H1 (cell line): Measurements from ENCODE around the gene FKBP6. TPM values are rescaled to one million over a fixed set of nuclear protein-coding genes. Genes with fewer than 3 reads are reported as not detected.

Source experiments
- CTCF ChIA-PET: fragments of 300-600 bp; sonication (Branson Sonifier 250); formaldehyde crosslinking; loops from one replicate; lab custom pipeline; 2021; ENCODE audit not compliant: partially characterized antibody; lab: Charles Lee
- POLR2A ChIA-PET: fragments of 300-600 bp; sonication (Branson Sonifier 250); formaldehyde crosslinking; loops from one replicate; lab custom pipeline; 2021; ENCODE audit warnings: inconsistent platforms; ENCODE audit not compliant: partially characterized antibody; lab: Charles Lee
- DNase-seq, 2 experiments: peaks; one replicate each; pipeline versions ENCODE4 v3.0.0 to v3.0.0-alpha.2; 2010 to 2022; ENCODE audit warnings: low spot score in 2 of 2, low read depth in 1 of 2, mixed read lengths in 1 of 2
- FAIRE-seq: peaks from 2 replicates; lab custom pipeline; 2011; peaks lifted over from hg19 to GRCh38; lab: Jason Lieb, UNC
- H2AFZ ChIP-seq: 2 replicates; pipeline ENCODE4 v1.8.1; 2012; ENCODE audit warnings: low read length, inconsistent platforms
- H2AK5ac ChIP-seq: 2 replicates; pipeline ENCODE4 v1.6.1; 2013; ENCODE audit warnings: low read depth, low read length
- H2BK120ac ChIP-seq: replicated peaks from 2 replicates; pipeline ENCODE3; 2013; ENCODE audit warnings: low read depth, low read length, inconsistent platforms
- H2BK12ac ChIP-seq: 2 replicates; pipeline ENCODE4 v1.6.1; 2013; ENCODE audit warnings: low read depth, low read length
- H2BK15ac ChIP-seq: 2 replicates; pipeline ENCODE4 v1.6.1; 2013; ENCODE audit warnings: low read length
- H2BK20ac ChIP-seq: 2 replicates; pipeline ENCODE4 v1.6.1; 2013; ENCODE audit warnings: low read length
- H2BK5ac ChIP-seq: 2 replicates; pipeline ENCODE4 v1.6.1; 2013; ENCODE audit warnings: low read depth, low read length
- H3K14ac ChIP-seq: 2 replicates; pipeline ENCODE4 v1.6.1; 2013; ENCODE audit warnings: inconsistent platforms; ENCODE audit not compliant: insufficient read length
- H3K18ac ChIP-seq: 2 replicates; pipeline ENCODE4 v1.6.1; 2013; ENCODE audit warnings: low read length; ENCODE audit errors: extremely low read depth
- H3K23ac ChIP-seq: 2 replicates; pipeline ENCODE4 v1.6.1; 2013; ENCODE audit warnings: inconsistent platforms; ENCODE audit not compliant: insufficient read length
- H3K23me2 ChIP-seq: 2 replicates; pipeline ENCODE4 v1.6.1; 2013; ENCODE audit warnings: low read depth, low read length
- H3K27ac ChIP-seq: 2 replicates; pipeline ENCODE4 v1.6.1; 2011; ENCODE audit warnings: low read depth, low read length, inconsistent platforms
- H3K27me3 ChIP-seq, 4 experiments: replicated peaks in 1 of 4; 1 replicate in 1 of 4; 2 replicates in 3 of 4; pipeline versions ENCODE4 v1.6.1 to v1.8.1; 2011 to 2013; ENCODE audit warnings: low read length in 3 of 4, mild to moderate bottlenecking in 3 of 4, inconsistent platforms in 2 of 4, mixed read lengths in 2 of 4, moderate library complexity in 1 of 4; ENCODE audit not compliant: control insufficient read depth in 3 of 4, insufficient read depth in 3 of 4; ENCODE audit errors: extremely low read depth in 1 of 4
- H3K36me3 ChIP-seq, 4 experiments: 2 replicates each; pipeline versions ENCODE4 v1.6.1 to v1.8.1; 2011 to 2013; ENCODE audit warnings: mild to moderate bottlenecking in 4 of 4, low read length in 3 of 4, moderate library complexity in 2 of 4, control low read depth in 1 of 4, inconsistent platforms in 1 of 4; ENCODE audit not compliant: insufficient read depth in 4 of 4, control insufficient read depth in 2 of 4
- H3K4ac ChIP-seq: replicated peaks from 2 replicates; pipeline ENCODE3; 2013; ENCODE audit warnings: low read length, low read depth, mixed read lengths, inconsistent platforms; ENCODE audit not compliant: insufficient read length
- H3K4me1 ChIP-seq, 4 experiments: replicated peaks in 1 of 4; 1 replicate in 1 of 4; 2 replicates in 3 of 4; pipeline versions ENCODE4 v1.6.1 to v1.8.1; 2011 to 2013; ENCODE audit warnings: low read length in 3 of 4, inconsistent platforms in 2 of 4, mixed read lengths in 1 of 4; ENCODE audit not compliant: insufficient read depth in 4 of 4, control insufficient read depth in 3 of 4
- H3K4me2 ChIP-seq, 2 experiments: 2 replicates each; pipeline versions ENCODE4 v1.6.1 to v1.8.1; 2011 to 2013; ENCODE audit warnings: low read depth in 2 of 2, low read length in 2 of 2, control low read depth in 1 of 2, inconsistent platforms in 1 of 2, mild to moderate bottlenecking in 1 of 2; ENCODE audit not compliant: insufficient read depth in 1 of 2
- H3K4me3 ChIP-seq, 4 experiments: fragments of 200-600, 300-600 bp in 1 of 4; sonication (generic), shearing (Covaris generic), sonication (Bioruptor Twin) in 1 of 4; 2 replicates each; pipeline versions ENCODE4 v1.5.1 to v1.8.1; 2011 to 2016; ENCODE audit warnings: low read length in 4 of 4, low read depth in 3 of 4, control low read depth in 2 of 4, inconsistent platforms in 2 of 4, mild to moderate bottlenecking in 2 of 4, mixed read lengths in 1 of 4, moderate library complexity in 1 of 4; ENCODE audit not compliant: insufficient read depth in 2 of 4; ENCODE audit errors: extremely low read depth in 1 of 4
- H3K56ac ChIP-seq: replicated peaks from 2 replicates; pipeline ENCODE3; 2013; ENCODE audit warnings: low read depth, mild to moderate bottlenecking, mixed read lengths, low read length, inconsistent platforms; ENCODE audit not compliant: insufficient read length
- H3K79me1 ChIP-seq: 2 replicates; pipeline ENCODE4 v1.6.1; 2013; ENCODE audit warnings: low read depth, low read length, control low read depth
- H3K79me2 ChIP-seq, 2 experiments: 2 replicates each; pipeline versions ENCODE4 v1.6.1 to v1.8.1; 2012 to 2013; ENCODE audit warnings: low read length in 2 of 2, mild to moderate bottlenecking in 2 of 2, inconsistent platforms in 1 of 2; ENCODE audit not compliant: insufficient read depth in 2 of 2, control insufficient read depth in 1 of 2
- H3K9ac ChIP-seq, 4 experiments: replicated peaks in 1 of 4; 1 replicate in 1 of 4; 2 replicates in 3 of 4; pipeline versions ENCODE4 v1.6.1 to v1.8.1; 2011 to 2013; ENCODE audit warnings: low read depth in 3 of 4, low read length in 3 of 4, control low read depth in 2 of 4, mild to moderate bottlenecking in 2 of 4, moderate library complexity in 2 of 4, inconsistent platforms in 1 of 4; ENCODE audit errors: extremely low read depth in 1 of 4
- H3K9me3 ChIP-seq, 2 experiments: 2 replicates each; pipeline versions ENCODE4 v1.6.1 to v1.8.1; 2012 to 2013; ENCODE audit warnings: mild to moderate bottlenecking in 2 of 2, moderate library complexity in 2 of 2, control low read depth in 1 of 2, inconsistent platforms in 1 of 2, low read depth in 1 of 2, low read length in 1 of 2, mixed read lengths in 1 of 2; ENCODE audit not compliant: insufficient read depth in 2 of 2
- H4K20me1 ChIP-seq, 2 experiments: replicated peaks in 1 of 2; 2 replicates each; pipeline versions ENCODE3 to v1.8.1; 2011 to 2013; ENCODE audit warnings: inconsistent platforms in 2 of 2, low read length in 2 of 2, mild to moderate bottlenecking in 1 of 2; ENCODE audit not compliant: insufficient read depth in 2 of 2, control insufficient read depth in 1 of 2
- H4K5ac ChIP-seq: 2 replicates; pipeline ENCODE4 v1.6.1; 2013; ENCODE audit warnings: low read length, low read depth, mixed read lengths, inconsistent platforms; ENCODE audit not compliant: insufficient read length
- H4K8ac ChIP-seq: 2 replicates; pipeline ENCODE4 v1.8.0; 2013; ENCODE audit warnings: mild to moderate bottlenecking, moderate library complexity, low read length, inconsistent platforms; ENCODE audit not compliant: insufficient read depth; ENCODE audit errors: extremely low read depth
- H4K91ac ChIP-seq: replicated peaks from 2 replicates; pipeline ENCODE3; 2013; ENCODE audit warnings: low read length, mixed read lengths, inconsistent platforms; ENCODE audit not compliant: insufficient read length
- CBX5 ChIP-seq: fragments of 300-800, 300-1000 bp; sonication (generic); IDR thresholded peaks from 2 replicates; pipeline ENCODE4 v1.7.1; 2016; ENCODE audit warnings: antibody characterized with exemption, low read length, low read depth
- CREB1 ChIP-seq: IDR thresholded peaks from 2 replicates; pipeline ENCODE4 v1.6.1; 2012; ENCODE audit warnings: inconsistent platforms
- EGR1 ChIP-seq: IDR thresholded peaks from 2 replicates; pipeline ENCODE4 v1.6.1; 2011; ENCODE audit warnings: low read depth, low read length, borderline replicate concordance
- EP300 ChIP-seq, 2 experiments: IDR thresholded peaks; 1 replicate in 1 of 2; 2 replicates in 1 of 2; pipeline ENCODE4 v1.6.1; 2011 to 2012; ENCODE audit warnings: low read depth in 2 of 2, low read length in 2 of 2, mild to moderate bottlenecking in 2 of 2, borderline replicate concordance in 1 of 2, inconsistent platforms in 1 of 2, moderate library complexity in 1 of 2
- GABPA ChIP-seq: IDR thresholded peaks from 2 replicates; pipeline ENCODE4 v1.6.1; 2011; ENCODE audit warnings: mild to moderate bottlenecking, low read length, moderate library complexity, borderline replicate concordance; ENCODE audit not compliant: insufficient read depth
- HDAC2 ChIP-seq, 2 experiments: fragments of 300-600 bp in 1 of 2; sonication (generic) in 1 of 2; IDR thresholded peaks; 2 replicates each; pipeline ENCODE4 v1.6.1; 2011 to 2012; ENCODE audit warnings: low read depth in 2 of 2, low read length in 2 of 2, mild to moderate bottlenecking in 2 of 2, moderate library complexity in 2 of 2, borderline replicate concordance in 1 of 2, inconsistent platforms in 1 of 2
- KDM5A ChIP-seq: fragments of 200-600 bp; IDR thresholded peaks from 2 replicates; pipeline ENCODE4 v1.7.1; 2012; ENCODE audit warnings: mild to moderate bottlenecking, low read length, inconsistent platforms, mixed read lengths
- NRF1 ChIP-seq: IDR thresholded peaks from 2 replicates; pipeline ENCODE4 v1.6.1; 2011; ENCODE audit warnings: mild to moderate bottlenecking, low read depth, low read length, improper control_type of control experiment
- RXRA ChIP-seq: IDR thresholded peaks from 2 replicates; pipeline ENCODE4 v1.6.1; 2011; ENCODE audit warnings: low read depth, mild to moderate bottlenecking, low read length, moderate library complexity; ENCODE audit not compliant: insufficient read depth
- SIRT6 ChIP-seq: IDR thresholded peaks from one replicate; pipeline ENCODE4 v1.7.1; 2012; ENCODE audit warnings: low read length, inconsistent platforms
- SP1 ChIP-seq: IDR thresholded peaks from 2 replicates; pipeline ENCODE4 v1.6.1; 2011; ENCODE audit warnings: low read depth, low read length
- SP4 ChIP-seq: IDR thresholded peaks from 2 replicates; pipeline ENCODE4 v1.6.1; 2012; ENCODE audit warnings: low read length, inconsistent platforms
- ZNF274 ChIP-seq: IDR thresholded peaks from 2 replicates; pipeline ENCODE4 v1.7.0; 2012; ENCODE audit warnings: low read length, borderline replicate concordance; ENCODE audit errors: extremely low read depth
- WGBS, 2 experiments: shearing (Covaris generic) in 1 of 2; methylation state at CpG; one replicate each; pipeline versions ENCODE4 v1.1.6 to v1.1.7; 2013 to 2015; ENCODE audit warnings: low lambda C conversion rate in 2 of 2, mixed read lengths in 2 of 2, inconsistent platforms in 1 of 2, low coverage in 1 of 2, missing lambda C conversion rate in 1 of 2; ENCODE audit not compliant: insufficient replicate concordance in 2 of 2, insufficient coverage in 1 of 2, insufficient read length in 1 of 2; ENCODE audit errors: extremely low coverage in 1 of 2, missing lambda C conversion rate in 1 of 2; 5-methylcytosine and 5-hydroxymethylcytosine counted together
- polyA plus RNA-seq, 7 experiments: library from polyadenylated mRNA; depleted of rRNA in 3 of 7; stranded (reverse) in 5 of 7; unstranded in 2 of 7; fragments of >200 nt in 5 of 7; fragments of 200-250 nt in 2 of 7; gene quantifications; 1 replicate in 5 of 7; 2 replicates in 1 of 7; 4 replicates in 1 of 7; pipeline versions ENCODE4 v1.2.1 to v1.2.3, GENCODE V29; 2011 to 2013; ENCODE audit warnings: missing spikeins in 2 of 7, mixed read lengths in 2 of 7
- total RNA-seq: library from RNA; stranded (reverse); fragmentation: NEBNext Ultra II Directional; extraction: Animal tissue kit (Norgen Biotek cat#: 25700); gene quantifications from 2 replicates; pipeline ENCODE4 v1.2.1, GENCODE V29; 2021
- TF ChIP-seq, protein P1 (sequence below): IDR thresholded peaks from 2 replicates; pipeline ENCODE4 v1.6.1; 2011; ENCODE audit warnings: low read depth, mild to moderate bottlenecking, low read length; ENCODE audit not compliant: insufficient read depth

The FKBP6 gene
- total and polyA plus RNA-seq, 2 of the 8 experiments (the other 6 are each of a cell fraction or from before 2014, with no cell fraction given), result 0.14 to 0.19 TPM

DNA sequence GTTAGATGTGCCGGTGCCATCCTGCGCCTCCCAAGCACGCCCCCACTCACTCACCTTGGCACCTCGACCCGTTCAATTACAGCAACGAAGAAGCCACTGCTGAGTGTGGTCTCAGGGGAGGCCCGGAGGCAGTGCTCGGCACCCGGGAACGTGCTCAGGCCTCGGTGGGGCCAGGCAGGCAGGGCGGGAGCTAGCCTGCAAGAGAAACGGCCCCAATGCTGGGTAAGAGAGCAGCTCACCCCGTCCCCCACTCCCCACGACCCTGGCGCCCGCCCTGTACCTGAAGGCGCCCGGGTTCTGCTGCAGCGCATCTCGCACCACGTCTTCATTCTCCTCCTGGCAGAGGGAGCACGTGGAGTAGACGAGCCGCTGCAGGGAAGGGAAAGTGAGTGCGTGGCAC lies 24.4 kb upstream of the FKBP6 start:
- POLR2A ChIA-PET, result no interaction called here
- TF ChIP-seq ZNF274, result no peak
- no peak for TF ChIP-seq GABPA
- no peak for TF ChIP-seq CREB1
- TF ChIP-seq RXRA, result no peak
- TF ChIP-seq HDAC2 (IDR thresholded peaks at IDR 0.05; ENCODE audit: borderline replicate concordance in 1 of 2, low read depth in 2 of 2, low read length in 2 of 2), result no peak
- no peak for TF ChIP-seq SIRT6
- TF ChIP-seq SP4, result no peak
- TF ChIP-seq, protein P1, sequence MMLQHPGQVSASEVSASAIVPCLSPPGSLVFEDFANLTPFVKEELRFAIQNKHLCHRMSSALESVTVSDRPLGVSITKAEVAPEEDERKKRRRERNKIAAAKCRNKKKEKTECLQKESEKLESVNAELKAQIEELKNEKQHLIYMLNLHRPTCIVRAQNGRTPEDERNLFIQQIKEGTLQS, result no peak
- TF ChIP-seq CBX5, result no peak
- TF ChIP-seq NRF1, result no peak
- TF ChIP-seq EGR1, result no peak
- no peak for TF ChIP-seq SP1
- TF ChIP-seq EP300 (IDR thresholded peaks at IDR 0.05; ENCODE audit: borderline replicate concordance in 1 of 2, low read depth in 2 of 2, low read length in 2 of 2), result no peak
- TF ChIP-seq KDM5A, result no peak

More for the DNA sequence above, 24.4 kb upstream of the FKBP6 start:
- Histone ChIP-seq H3K79me2 (peaks cover 3 to 21% of the 10 kb centered on the region in 2 experiments; a peak in 3 of 4 replicates), H3K9ac (no peak overlapping the region), H2BK15ac (no peak overlapping the region), H3K9me3 (no peaks in the 10 kb centered on the region), H3K18ac (no peak overlapping the region), H4K91ac (no peak overlapping the region), H3K36me3 (peaks cover 7 to 34% (median 20%) of the 10 kb centered on the region in 4 experiments), H3K4ac (no peak overlapping the region), H3K23me2 (peaks cover 7% of the 10 kb centered on the region; the same call in 1 of the 2 replicates), H2AK5ac (no peak overlapping the region), H3K14ac (no peak overlapping the region), H2BK120ac (no peak overlapping the region), H3K4me3 (no peak overlapping the region), H2BK12ac (no peak overlapping the region), H3K4me2 (no peak overlapping the region), H3K27ac (no peak overlapping the region), H4K20me1 (peaks cover 0 to 2% of the 10 kb centered on the region in 2 experiments), H2BK20ac (no peak overlapping the region), H2AFZ (no peak overlapping the region), H4K5ac (no peak overlapping the region), H3K56ac (no peak overlapping the region), H4K8ac (no peak overlapping the region), H3K4me1 (no peaks in the 10 kb centered on the region; a peak in 2 of 7 replicates), H3K79me1 (peaks cover 2% of the 10 kb centered on the region; the same call in 1 of the 2 replicates), H3K23ac (no peak overlapping the region), H3K27me3 (no peaks in the 10 kb centered on the region), H2BK5ac (no peak overlapping the region)
- CTCF ChIA-PET, result interaction anchor here (2.0 kb wide), 1 partner anchor 148 kb away, joined by 5 read pairs; no protein-coding TSS in a partner anchor
- WGBS, 2 experiments, result 88% methylated on average over 21 of the region's 26 CpGs; no CpG with 5 or more reads in 1 of the 2 experiments
- no peak for DNase-seq
- no peak for FAIRE-seq
